Endothelial cell of umbilical vein (primary cell): ENCODE measurements around the gene ALDH1L2. TPM values are rescaled to one million over a fixed set of nuclear protein-coding genes. Genes with fewer than 3 reads are reported as not detected.

Experiments used
- BruUV-seq: library from RNA; stranded (reverse); fragments of 400-500 nt; replicated peaks from 2 replicates; lab custom pipeline; 2021; lab: Mats Ljungman, UMichigan
- CTCF ChIA-PET: fragments of 300-600, 350-600 bp; sonication (Branson Sonifier 250); formaldehyde crosslinking; loops from one replicate; lab custom pipeline; 2021; ENCODE audit warnings: antibody characterized with exemption, inconsistent platforms; lab: Charles Lee
- POLR2A ChIA-PET: fragments of 300-600, 350-600 bp; sonication (Branson Sonifier 250); formaldehyde crosslinking; loops from one replicate; lab custom pipeline; 2021; ENCODE audit warnings: antibody characterized with exemption, inconsistent platforms; lab: Charles Lee
- DNase-seq: peaks from one replicate; pipeline ENCODE4 v3.0.0-alpha.2; 2011; ENCODE audit warnings: low read depth, low spot score
- FAIRE-seq: peaks from 2 replicates; lab custom pipeline; 2011; peaks lifted over from hg19 to GRCh38; lab: Jason Lieb, UNC
- H2AFZ ChIP-seq: 2 replicates; pipeline ENCODE4 v1.6.0; 2012; ENCODE audit warnings: low read depth, low read length, control low read depth, inconsistent platforms
- H3K27ac ChIP-seq: 2 replicates; pipeline ENCODE4 v1.5.1; 2011; ENCODE audit warnings: low read depth, mild to moderate bottlenecking, control low read depth, low read length, moderate library complexity; ENCODE audit not compliant: insufficient read depth
- H3K27me3 ChIP-seq, 2 experiments: 2 replicates each; pipeline versions ENCODE4 v1.6.0 to v1.6.1; 2011; ENCODE audit warnings: low read length in 2 of 2, mixed read lengths in 1 of 2; ENCODE audit not compliant: control insufficient read depth in 2 of 2, insufficient read depth in 2 of 2
- H3K36me3 ChIP-seq, 2 experiments: 2 replicates in 1 of 2; 3 replicates in 1 of 2; pipeline ENCODE4 v1.5.1; 2011; ENCODE audit warnings: low read length in 2 of 2, mild to moderate bottlenecking in 1 of 2, moderate library complexity in 1 of 2; ENCODE audit not compliant: control insufficient read depth in 2 of 2, insufficient read depth in 2 of 2; ENCODE audit errors: extremely low read depth in 1 of 2
- H3K4me1 ChIP-seq: 3 replicates; pipeline ENCODE4 v1.5.1; 2011; ENCODE audit warnings: mild to moderate bottlenecking, low read length; ENCODE audit not compliant: control insufficient read depth, insufficient read depth; ENCODE audit errors: extremely low read depth
- H3K4me2 ChIP-seq: 2 replicates; pipeline ENCODE4 v1.6.1; 2011; ENCODE audit warnings: low read length, control low read depth, mixed read lengths; ENCODE audit not compliant: insufficient read depth
- H3K4me3 ChIP-seq, 3 experiments: fragments of 200-600 bp in 1 of 3; sonication (generic), shearing (Covaris generic) in 1 of 3; replicated peaks in 1 of 3; 2 replicates each; pipeline ENCODE4 v1.5.1; 2011 to 2016; ENCODE audit warnings: control low read depth in 3 of 3, low read length in 3 of 3, mild to moderate bottlenecking in 2 of 3, inconsistent platforms in 1 of 3, low read depth in 1 of 3, moderate library complexity in 1 of 3; ENCODE audit not compliant: insufficient read depth in 1 of 3
- H3K79me2 ChIP-seq: 2 replicates; pipeline ENCODE4 v1.6.0; 2012; ENCODE audit warnings: low read length, inconsistent platforms; ENCODE audit not compliant: control insufficient read depth, insufficient read depth
- H3K9ac ChIP-seq: replicated peaks from 2 replicates; pipeline ENCODE3; 2011; ENCODE audit warnings: low read length, control low read depth; ENCODE audit not compliant: insufficient read depth; ENCODE audit errors: extremely low read depth
- H3K9me1 ChIP-seq: replicated peaks from 3 replicates; pipeline ENCODE4 v1.6.0; 2011; ENCODE audit warnings: mild to moderate bottlenecking, low read length; ENCODE audit not compliant: control insufficient read depth, insufficient read depth; ENCODE audit errors: extremely low read depth
- H3K9me3 ChIP-seq: replicated peaks from 2 replicates; pipeline ENCODE4 v1.5.1; 2012; ENCODE audit warnings: low read length, inconsistent platforms; ENCODE audit not compliant: control insufficient read depth, insufficient read depth
- H4K20me1 ChIP-seq: replicated peaks from 2 replicates; pipeline ENCODE3; 2011; ENCODE audit warnings: mild to moderate bottlenecking, low read length; ENCODE audit not compliant: control insufficient read depth, insufficient read depth; ENCODE audit errors: extremely low read depth
- CTCF ChIP-seq, 2 donors: IDR thresholded peaks; 1 replicate in 1 of 2; 2 replicates in 1 of 2; pipeline ENCODE4 v1.5.1; 2011; ENCODE audit warnings: low read length in 2 of 2, mild to moderate bottlenecking in 2 of 2, moderate library complexity in 2 of 2, control low read depth in 1 of 2, inconsistent platforms in 1 of 2, low read depth in 1 of 2; ENCODE audit not compliant: insufficient read depth in 1 of 2; ENCODE audit errors: extremely low read depth in 1 of 2
- EZH2 ChIP-seq: IDR thresholded peaks from 2 replicates; pipeline ENCODE4 v1.6.1; 2012; ENCODE audit warnings: borderline replicate concordance, low read depth, mild to moderate bottlenecking, moderate library complexity, low read length, inconsistent platforms; ENCODE audit not compliant: severe bottlenecking
- FOS ChIP-seq: IDR thresholded peaks from 2 replicates; pipeline ENCODE4 v1.6.1; 2011; ENCODE audit warnings: mild to moderate bottlenecking, low read length, moderate library complexity, borderline replicate concordance; ENCODE audit not compliant: insufficient read depth
- GATA2 ChIP-seq: IDR thresholded peaks from 2 replicates; pipeline ENCODE4 v1.7.0; 2011; ENCODE audit warnings: low read depth, mild to moderate bottlenecking, moderate library complexity, mixed read lengths, low read length; ENCODE audit not compliant: insufficient read length, insufficient read depth
- JUN ChIP-seq: IDR thresholded peaks from 2 replicates; pipeline ENCODE4 v1.6.1; 2011; ENCODE audit warnings: borderline replicate concordance, low read depth; ENCODE audit not compliant: insufficient read length, insufficient read depth
- MAX ChIP-seq: IDR thresholded peaks from 2 replicates; pipeline ENCODE4 v1.6.1; 2011; ENCODE audit not compliant: insufficient read depth, insufficient read length
- MYC ChIP-seq: IDR thresholded peaks from one replicate; pipeline ENCODE4 v1.6.1; 2011; ENCODE audit warnings: mild to moderate bottlenecking, low read depth, low read length
- POLR2A ChIP-seq: IDR thresholded peaks from 2 replicates; pipeline ENCODE4 v1.6.1; 2012; ENCODE audit warnings: low read depth, mild to moderate bottlenecking, control low read depth, low read length
- POLR2AphosphoS5 ChIP-seq: IDR thresholded peaks from 2 replicates; pipeline ENCODE4 v1.6.1; 2012; ENCODE audit warnings: low read depth, mild to moderate bottlenecking, control low read depth, low read length, moderate library complexity; ENCODE audit not compliant: insufficient read depth
- dilution Hi-C: fragments of 300-500 bp; cut with MboI; formaldehyde crosslinking; loops from one replicate; pipeline ENCODE4 v1.15.0; 2019; ENCODE audit warnings: low sequenced_read_pairs; ENCODE audit not compliant: extremely low pct_ligation_motif_present
- intact Hi-C: fragments of 100-400 bp; cut with micrococcal nuclease; formaldehyde crosslinking; loops from one replicate; pipeline ENCODE4 v1.10.0; 2022
- polyA plus RNA-seq, 4 experiments: library from polyadenylated mRNA; depleted of rRNA in 3 of 4; stranded (reverse) in 3 of 4; unstranded in 1 of 4; fragments of >200 nt; gene quantifications; 2 replicates each; pipeline versions ENCODE4 v1.2.1 to v1.2.3, GENCODE V29; 2011 to 2012; ENCODE audit warnings: missing spikeins in 1 of 4
- total RNA-seq: library from RNA; stranded (reverse); gene quantifications from 2 replicates; pipeline ENCODE4 v1.2.3, GENCODE V29; 2021

The ALDH1L2 gene
- total and polyA plus RNA-seq, 2 donors (not counting 3 experiments of a cell fraction or from before 2014, with no cell fraction given): 1.4 to 2.5 TPM

- FAIRE-seq (no peak), DNase-seq (no peak)
- ChIA-PET CTCF (interaction anchor here (0.8 to 2.0 kb wide), 7 partner anchors 15 to 701 kb away, joined by 3 to 8 read pairs (median 3); partner anchors contain the start of gene WASHC4), POLR2A (no interaction called here)
- Histone ChIP-seq H3K4me2 (no peak overlapping the region), H3K9ac (no peak overlapping the region), H3K79me2 (no peaks in the 10 kb centered on the region), H3K4me3 (no peak overlapping the region), H3K36me3 (no peaks in the 10 kb centered on the region), H3K9me3 (no peaks in the 10 kb centered on the region), H3K9me1 (no peaks in the 10 kb centered on the region), H4K20me1 (no peaks in the 10 kb centered on the region), H3K27me3 (no peaks in the 10 kb centered on the region), H2AFZ (no peak overlapping the region), H3K27ac (no peak overlapping the region), H3K4me1 (peaks cover 6% of the 10 kb centered on the region)
- dilution Hi-C loops (no loop called here), intact Hi-C loops (no loop called here)
- no peak for TF ChIP-seq POLR2A
- no peak for TF ChIP-seq FOS
- no peak for TF ChIP-seq MYC
- TSS peak; percentile 9 for BruUV-seq
Measured at GRCh38 chr12:105083031-105083430, 1.2 kb downstream of the ALDH1L2 start.

GRCh38 chr12:105078712-105079570 is 5.3 kb downstream of the ALDH1L2 start:
- no peaks in the 10 kb centered on the region for H3K79me2 ChIP-seq
- no peak overlapping the region for H2AFZ ChIP-seq
- no peak overlapping the region for H3K4me3 ChIP-seq
- no peak overlapping the region for H3K27ac ChIP-seq
- no peak overlapping the region for H3K4me2 ChIP-seq
- no peaks in the 10 kb centered on the region for H3K9me1 ChIP-seq
- DNase-seq (no peak), FAIRE-seq (no peak)
- H4K20me1 ChIP-seq: no peaks in the 10 kb centered on the region
- dilution Hi-C loops (no loop called here), intact Hi-C loops (no loop called here)
- ChIA-PET CTCF (interaction anchor here (0.8 to 1.2 kb wide), 2 partner anchors 8 to 9 kb away, joined by 3 read pairs; no protein-coding TSS in a partner anchor), POLR2A (no interaction called here)
- H3K36me3 ChIP-seq: no peaks in the 10 kb centered on the region
- no peaks in the 10 kb centered on the region for H3K9me3 ChIP-seq
- H3K27me3 ChIP-seq: no peaks in the 10 kb centered on the region
- no TSS peak for BruUV-seq
- TF ChIP-seq MYC: no peak
- TF ChIP-seq GATA2: no peak
- no peak for TF ChIP-seq POLR2AphosphoS5
- TF ChIP-seq FOS: no peak
- TF ChIP-seq MAX: no peak
- no peak for TF ChIP-seq EZH2
- no peak for TF ChIP-seq JUN
- TF ChIP-seq POLR2A: no peak
- TF ChIP-seq CTCF (IDR thresholded peaks at IDR 0.05; ENCODE audit: extremely low read depth in 1 of 2, insufficient read depth in 1 of 2, low read depth in 1 of 2, low read length in 2 of 2): no peak
- no peak overlapping the region for H3K9ac ChIP-seq
- peaks cover 5% of the 10 kb centered on the region for H3K4me1 ChIP-seq
